K562 (cell line): Measurements from ENCODE around the gene ANXA4. TPM values are rescaled to one million over a fixed set of nuclear protein-coding genes. Genes with fewer than 3 reads are reported as not detected.

ENCODE experiments used
- ATAC-seq: fragments of 200-7000 bp; cut with Tn5 transposase; 3 replicates; pipeline ENCODE4 v1.9.1; 2020; ENCODE audit warnings: moderate library complexity
- BruUV-seq: library from RNA; stranded (reverse); fragments of 400-500 nt; replicated peaks from 2 replicates; lab custom pipeline; 2021; lab: Mats Ljungman, UMichigan
- CTCF ChIA-PET: fragments of 300-600 bp; formaldehyde crosslinking; extraction: SDS; loops from one replicate; lab custom pipeline; 2021; ENCODE audit warnings: low intra/inter-chr PET ratio; lab: Yijun Ruan, JAX
- POLR2A ChIA-PET: fragments of 300-600, 350-650 bp; sonication (Branson Sonifier 250); formaldehyde crosslinking; extraction: SDS; loops from one replicate; lab custom pipeline; 2021; ENCODE audit warnings: antibody characterized with exemption, inconsistent platforms; lab: Yijun Ruan, JAX
- DNase-seq, 4 experiments: peaks; one replicate each; pipeline versions ENCODE4 v3.0.0 to v3.0.0-alpha.2; 2011 to 2018; ENCODE audit warnings: low spot score in 3 of 4, mixed read lengths in 3 of 4; ENCODE audit errors: extremely low read depth in 1 of 4
- FAIRE-seq: peaks from 2 replicates; lab custom pipeline; 2011; peaks lifted over from hg19 to GRCh38; lab: Jason Lieb, UNC
- H2AFZ ChIP-seq: 2 replicates; pipeline ENCODE4 v1.6.0; 2011; ENCODE audit warnings: low read depth, low read length, control low read depth, inconsistent platforms
- H3K27ac ChIP-seq: fragments of 200-600 bp; 3 replicates; pipeline ENCODE4 v1.8.0; 2011; ENCODE audit warnings: low read depth, mild to moderate bottlenecking, control low read depth, inconsistent platforms, low read length, moderate library complexity, mixed read lengths; ENCODE audit errors: extremely low read depth
- H3K27me3 ChIP-seq, 2 experiments: fragments of 300-600 bp in 1 of 2; 2 replicates in 1 of 2; 3 replicates in 1 of 2; pipeline versions ENCODE4 v1.6.0 to v1.8.0; 2011; ENCODE audit warnings: inconsistent platforms in 2 of 2, low read length in 2 of 2, mild to moderate bottlenecking in 1 of 2, mixed read lengths in 1 of 2, moderate library complexity in 1 of 2; ENCODE audit not compliant: control insufficient read depth in 2 of 2, insufficient read depth in 2 of 2
- H3K36me3 ChIP-seq: fragments of 300-600 bp; 3 replicates; pipeline ENCODE4 v1.8.0; 2011; ENCODE audit warnings: mild to moderate bottlenecking, low read length, inconsistent platforms; ENCODE audit not compliant: control insufficient read depth, insufficient read depth
- H3K4me1 ChIP-seq, 2 experiments: fragments of 200-600 bp in 1 of 2; replicated peaks in 1 of 2; 2 replicates in 1 of 2; 3 replicates in 1 of 2; pipeline versions ENCODE4 v1.5.1 to v1.8.0; 2011; ENCODE audit warnings: inconsistent platforms in 2 of 2, low read length in 2 of 2, mild to moderate bottlenecking in 1 of 2, mixed read lengths in 1 of 2, moderate library complexity in 1 of 2; ENCODE audit not compliant: control insufficient read depth in 2 of 2, insufficient read depth in 2 of 2
- H3K4me2 ChIP-seq: 2 replicates; pipeline ENCODE4 v1.6.1; 2011; ENCODE audit warnings: low read length, control low read depth, inconsistent platforms, mixed read lengths; ENCODE audit not compliant: insufficient read depth
- H3K4me3 ChIP-seq: fragments of 200-600 bp; sonication (generic), shearing (Covaris generic); 2 replicates; pipeline ENCODE4 v1.5.1; 2016; ENCODE audit warnings: control low read depth, inconsistent platforms
- H3K79me2 ChIP-seq: fragments of 200-600 bp; 3 replicates; pipeline ENCODE4 v1.8.0; 2011; ENCODE audit warnings: low read length, inconsistent platforms; ENCODE audit not compliant: control insufficient read depth, insufficient read depth
- H3K9ac ChIP-seq, 2 experiments: 2 replicates each; pipeline versions ENCODE4 v1.6.0 to v1.6.1; 2011; ENCODE audit warnings: low read depth in 2 of 2, low read length in 2 of 2, control low read depth in 1 of 2, inconsistent platforms in 1 of 2, mild to moderate bottlenecking in 1 of 2, mixed read lengths in 1 of 2; ENCODE audit not compliant: insufficient read depth in 1 of 2
- H3K9me1 ChIP-seq: one replicate; pipeline ENCODE4 v1.6.0; 2011; ENCODE audit warnings: inconsistent platforms, mild to moderate bottlenecking, low read length, moderate library complexity; ENCODE audit not compliant: control insufficient read depth, insufficient read depth
- H3K9me3 ChIP-seq: replicated peaks from 2 replicates; pipeline ENCODE4 v1.5.1; 2011; ENCODE audit warnings: low read depth, low read length, inconsistent platforms; ENCODE audit not compliant: control insufficient read depth, insufficient read depth
- H4K20me1 ChIP-seq: replicated peaks from 2 replicates; pipeline ENCODE4 v1.6.1; 2011; ENCODE audit warnings: low read length, inconsistent platforms, mixed read lengths; ENCODE audit not compliant: control insufficient read depth, insufficient read depth
- MEIS2 ChIP-seq: fragments of 450-650 bp; IDR thresholded peaks from 2 replicates; pipeline ENCODE4 v1.6.1; 2014; ENCODE audit warnings: mild to moderate bottlenecking; ENCODE audit not compliant: partially characterized antibody
- NCOA1 ChIP-seq: fragments of 450-650 bp; IDR thresholded peaks from 2 replicates; pipeline ENCODE4 v1.6.1; 2016; ENCODE audit warnings: low read depth
- WGBS: fragments of 100-300 bp; shearing (Covaris generic); methylation state at CpG from one replicate; pipeline ENCODE4 v1.1.6; 2016; ENCODE audit warnings: low coverage, mixed read lengths; ENCODE audit not compliant: insufficient coverage; ENCODE audit errors: missing lambda C conversion rate; 5-methylcytosine and 5-hydroxymethylcytosine counted together
- in situ Hi-C: fragments of 300-500 bp; cut with MboI; formaldehyde crosslinking; loops from 4 replicates; pipeline ENCODE4 v1.15.0; 2018; ENCODE audit warnings: inconsistent platforms, mixed read lengths
- intact Hi-C: fragments of 100-400 bp; cut with micrococcal nuclease; formaldehyde crosslinking; loops from 2 replicates; pipeline ENCODE4 v1.14.2; 2022
- polyA plus RNA-seq, 8 experiments: library from polyadenylated mRNA; depleted of rRNA in 4 of 8; stranded (reverse) in 5 of 8; unstranded in 3 of 8; fragments of >200 nt; fragmentation: Nextera tagmentation in 2 of 8; fragmentation: Illumina TruSeq in 1 of 8; extraction: Ambion mirVana in 2 of 8; extraction: Trizol in 1 of 8; gene quantifications; 2 replicates each; pipeline versions ENCODE4 v1.2.1 to v1.2.3, GENCODE V29; 2011 to 2014; ENCODE audit warnings: inconsistent platforms in 1 of 8, missing spikeins in 1 of 8
- total RNA-seq, 7 experiments: library from RNA; depleted of rRNA in 6 of 7; stranded (reverse); fragments of >200 nt in 6 of 7; fragmentation: Illumina TruSeq in 2 of 7; extraction: Trizol in 2 of 7; gene quantifications; 2 replicates each; pipeline versions ENCODE4 v1.2.1 to v1.2.3, GENCODE V29; 2011 to 2021; ENCODE audit warnings: low replicate concordance in 1 of 7
- TF ChIP-seq, protein P1 (sequence below), 2 experiments: IDR thresholded peaks in 1 of 2; conservative IDR thresholded peaks in 1 of 2; 2 replicates each; pipeline ENCODE4 v1.6.1; 2016; ENCODE audit warnings: low read depth in 2 of 2, mild to moderate bottlenecking in 1 of 2, missing compliant biosample characterization in 1 of 2, missing genetic modification characterization in 1 of 2, moderate library complexity in 1 of 2
- TF ChIP-seq, protein P2 (sequence below): fragments of 450-650 bp; IDR thresholded peaks from 2 replicates; pipeline ENCODE4 v1.6.1; 2016

ANXA4 gene
- total and polyA plus RNA-seq, 9 of the 15 experiments (the other 6 are each of a cell fraction or from before 2014, with no cell fraction given) = 3.4 to 13.6 (median 11.6) TPM

DNA sequence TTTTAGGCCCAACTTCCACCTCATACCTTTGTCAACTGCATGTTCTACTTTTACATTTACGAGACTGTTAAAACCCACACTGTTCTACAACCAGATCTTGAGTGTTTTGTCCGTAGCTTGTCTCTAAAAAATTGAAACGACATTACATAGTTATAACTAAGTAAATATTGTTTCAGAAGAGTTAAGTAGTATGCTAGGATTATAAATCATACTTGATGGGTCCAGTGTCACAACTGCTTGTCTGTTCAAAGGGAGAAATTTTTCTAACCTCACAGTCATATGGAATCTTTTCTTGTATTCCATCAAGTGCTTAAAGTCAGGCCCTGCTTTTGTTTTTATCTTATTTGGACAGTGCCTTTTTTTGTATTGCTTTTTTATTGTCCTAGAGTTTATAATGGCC, 91.8 kb downstream of the ANXA4 start:
- Histone ChIP-seq H4K20me1 (no peaks in the 10 kb centered on the region), H3K4me1 (peaks cover 5 to 19% of the 10 kb centered on the region in 2 experiments; a peak in 4 of 5 replicates), H3K4me3 (no peak overlapping the region), H3K36me3 (peaks cover 29% of the 10 kb centered on the region), H3K27ac (no peak overlapping the region), H3K9ac (no peak overlapping the region; a peak in 1 of 4 replicates), H3K9me1 (no peaks in the 10 kb centered on the region), H3K4me2 (no peak overlapping the region), H3K27me3 (no peaks in the 10 kb centered on the region), H3K9me3 (no peaks in the 10 kb centered on the region), H3K79me2 (peaks cover 77% of the 10 kb centered on the region), H2AFZ (no peak overlapping the region)
- ChIA-PET CTCF (no interaction called here), POLR2A (interaction anchor here (1.0 to 1.4 kb wide), 2 partner anchors 12 to 21 kb away, joined by 3 read pairs; no protein-coding TSS in a partner anchor)
- in situ Hi-C loops (no loop called here), intact Hi-C loops (no loop called here)
- no TSS peak for BruUV-seq
- DNase-seq = no peak
- WGBS = 52% methylated on average over 3 of the region's 3 CpGs
- TF ChIP-seq MEIS2 (peak; percentile 86), NCOA1 (no peak)
- TF ChIP-seq, protein P1, sequence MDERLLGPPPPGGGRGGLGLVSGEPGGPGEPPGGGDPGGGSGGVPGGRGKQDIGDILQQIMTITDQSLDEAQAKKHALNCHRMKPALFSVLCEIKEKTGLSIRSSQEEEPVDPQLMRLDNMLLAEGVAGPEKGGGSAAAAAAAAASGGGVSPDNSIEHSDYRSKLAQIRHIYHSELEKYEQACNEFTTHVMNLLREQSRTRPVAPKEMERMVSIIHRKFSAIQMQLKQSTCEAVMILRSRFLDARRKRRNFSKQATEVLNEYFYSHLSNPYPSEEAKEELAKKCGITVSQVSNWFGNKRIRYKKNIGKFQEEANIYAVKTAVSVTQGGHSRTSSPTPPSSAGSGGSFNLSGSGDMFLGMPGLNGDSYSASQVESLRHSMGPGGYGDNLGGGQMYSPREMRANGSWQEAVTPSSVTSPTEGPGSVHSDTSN (CRISPR knock-in tag; IDR thresholded peaks at IDR 0.05; ENCODE audit: low read depth) = no peak
- TF ChIP-seq, protein P1 (tag; conservative IDR thresholded peaks at IDR 0.05; ENCODE audit: low read depth) = peak; percentile 69
- TF ChIP-seq, protein P2, sequence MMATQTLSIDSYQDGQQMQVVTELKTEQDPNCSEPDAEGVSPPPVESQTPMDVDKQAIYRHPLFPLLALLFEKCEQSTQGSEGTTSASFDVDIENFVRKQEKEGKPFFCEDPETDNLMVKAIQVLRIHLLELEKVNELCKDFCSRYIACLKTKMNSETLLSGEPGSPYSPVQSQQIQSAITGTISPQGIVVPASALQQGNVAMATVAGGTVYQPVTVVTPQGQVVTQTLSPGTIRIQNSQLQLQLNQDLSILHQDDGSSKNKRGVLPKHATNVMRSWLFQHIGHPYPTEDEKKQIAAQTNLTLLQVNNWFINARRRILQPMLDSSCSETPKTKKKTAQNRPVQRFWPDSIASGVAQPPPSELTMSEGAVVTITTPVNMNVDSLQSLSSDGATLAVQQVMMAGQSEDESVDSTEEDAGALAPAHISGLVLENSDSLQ = peak; percentile 79
- no peak for ATAC-seq
- no peak for FAIRE-seq
